K562 (cell line): ENCODE data around the gene SNX25.
"Not testable (repeated sequence)": the region's sequence is repeated elsewhere in the genome, so short reads cannot be mapped to it uniquely, and the experiment has no call there.

Experiments
- ATF2 ChIP-seq: sonication (generic); formaldehyde crosslinking; IDR thresholded peaks from 2 replicates; pipeline ENCODE4 v1.8.1; 2022; ENCODE audit warnings: missing genetic modification reagents
- CREB1 ChIP-seq, 2 experiments: sonication (generic) in 1 of 2; formaldehyde crosslinking in 1 of 2; IDR thresholded peaks; 2 replicates each; pipeline versions ENCODE4 v1.6.1 to v1.8.0; 2012 to 2022; ENCODE audit warnings: inconsistent platforms in 1 of 2, mild to moderate bottlenecking in 1 of 2, missing genetic modification reagents in 1 of 2, moderate library complexity in 1 of 2
- CTCF ChIP-seq, 3 experiments: IDR thresholded peaks in 2 of 3; conservative IDR thresholded peaks in 1 of 3; 2 replicates each; pipeline ENCODE4 v1.5.1; 2011 to 2012; ENCODE audit warnings: low read length in 3 of 3, mild to moderate bottlenecking in 3 of 3, control low read depth in 2 of 3, improper control_type of control experiment in 1 of 3, inconsistent platforms in 1 of 3, low read depth in 1 of 3, mixed read lengths in 1 of 3, moderate library complexity in 1 of 3; ENCODE audit not compliant: insufficient read depth in 2 of 3
- HNRNPK ChIP-seq: fragments of 200-400 bp; formaldehyde crosslinking; IDR thresholded peaks from one replicate; pipeline ENCODE4 v1.6.1; 2018; ENCODE audit warnings: mild to moderate bottlenecking, low read depth, low read length; ENCODE audit not compliant: poor library complexity, severe bottlenecking
- KDM1A ChIP-seq, 2 experiments: fragments of 450-650 bp; IDR thresholded peaks; 2 replicates each; pipeline ENCODE4 v1.6.1; 2016; ENCODE audit warnings: mild to moderate bottlenecking in 2 of 2
- MYNN ChIP-seq, 2 experiments: sonication (generic); formaldehyde crosslinking in 1 of 2; IDR thresholded peaks; 2 replicates each; pipeline versions ENCODE4 v1.5.0 to v1.6.1; 2016 to 2020; ENCODE audit warnings: antibody characterized with exemption in 1 of 2, missing genetic modification reagents in 1 of 2
- POLR2B ChIP-seq: fragments of 450-650 bp; IDR thresholded peaks from 2 replicates; pipeline ENCODE4 v1.6.1; 2018; ENCODE audit warnings: low read depth; ENCODE audit not compliant: partially characterized antibody
- ZNF324 ChIP-seq: fragments of 250-450 bp; sonication (Bioruptor Pico); IDR thresholded peaks from 2 replicates; pipeline ENCODE4 v1.4.0; 2020; ENCODE audit warnings: mild to moderate bottlenecking
- ZNF512 ChIP-seq: IDR thresholded peaks from 2 replicates; pipeline ENCODE4 v1.6.1; 2016; ENCODE audit warnings: missing genetic modification characterization, missing compliant biosample characterization

GRCh38 chr4:185324361-185324760, 115.0 kb downstream of the SNX25 start:
- not testable (repeated sequence) for TF ChIP-seq POLR2B; ZNF512 (tag); ZNF324 (CRISPR knock-in tag); KDM1A (IDR thresholded peaks at IDR 0.05); HNRNPK; MYNN (IDR thresholded peaks at IDR 0.05); MYNN (CRISPR knock-in tag; IDR thresholded peaks at IDR 0.05); CREB1 (IDR thresholded peaks at IDR 0.05); CREB1 (CRISPR knock-in tag; IDR thresholded peaks at IDR 0.05); CTCF (IDR thresholded peaks at IDR 0.05 in 2 of 3, conservative IDR thresholded peaks at IDR 0.05 in 1 of 3; ENCODE audit: insufficient read depth in 2 of 3, low read depth in 1 of 3, low read length in 3 of 3); ATF2 (CRISPR knock-in tag)
